Hepatocyte (in vitro differentiated cells): ENCODE measurements around the gene CDK5R1.

ENCODE experiments used
- CTCF ChIP-seq: fragments of 200-600 bp; sonication (generic); IDR thresholded peaks from 2 replicates; pipeline ENCODE4 v1.5.1; 2016; ENCODE audit warnings: antibody characterized with exemption, mild to moderate bottlenecking; ENCODE audit not compliant: poor library complexity
- EZH2 ChIP-seq: fragments of 200-600 bp; sonication (generic); IDR thresholded peaks from 2 replicates; pipeline ENCODE4 v1.6.1; 2016; ENCODE audit warnings: antibody characterized with exemption, mild to moderate bottlenecking, borderline replicate concordance
- EZH2phosphoT487 ChIP-seq: fragments of 200-600 bp; sonication (generic); IDR thresholded peaks from one replicate; pipeline ENCODE4 v1.6.1; 2018; ENCODE audit warnings: antibody characterized with exemption, mild to moderate bottlenecking, low read depth, moderate library complexity; ENCODE audit not compliant: unreplicated experiment, severe bottlenecking

- TF ChIP-seq CTCF (no peak), EZH2 (no peak), EZH2phosphoT487 (no peak)
Measured at GRCh38 chr17:32503251-32504165, 16.7 kb downstream of the CDK5R1 start.
